Measurements from ENCODE around the gene CDH23. TPM values are rescaled to one million over a fixed set of nuclear protein-coding genes. Genes with fewer than 3 reads are reported as not detected.

The CDH23 gene
- total RNA-seq, 1 experiment from 2014 or later: 2.9 TPM

DNA sequence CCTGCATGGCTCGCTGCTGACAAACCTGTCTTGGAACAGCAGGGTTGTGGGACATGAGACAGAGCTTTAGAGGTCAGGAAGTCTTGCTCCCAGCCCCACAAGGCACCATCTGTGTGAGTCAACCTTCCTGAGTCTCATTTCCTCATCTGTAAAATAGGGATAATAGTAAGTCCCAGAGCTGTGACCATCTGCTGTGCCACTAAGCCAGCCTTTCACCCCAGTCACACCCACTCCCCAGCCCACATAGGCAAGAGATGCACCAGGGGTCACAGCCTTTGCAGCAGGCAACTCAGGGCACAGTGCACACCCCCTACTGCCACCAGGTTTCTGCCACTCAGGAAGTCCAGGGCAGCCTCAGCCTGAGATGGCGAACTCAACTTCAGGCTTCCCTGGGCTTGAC, 29.4 kb upstream of the CDH23 start:
- H3K27ac Mint-ChIP-seq: no peak overlapping the region; the same call in 1 of the 2 replicates

DNA sequence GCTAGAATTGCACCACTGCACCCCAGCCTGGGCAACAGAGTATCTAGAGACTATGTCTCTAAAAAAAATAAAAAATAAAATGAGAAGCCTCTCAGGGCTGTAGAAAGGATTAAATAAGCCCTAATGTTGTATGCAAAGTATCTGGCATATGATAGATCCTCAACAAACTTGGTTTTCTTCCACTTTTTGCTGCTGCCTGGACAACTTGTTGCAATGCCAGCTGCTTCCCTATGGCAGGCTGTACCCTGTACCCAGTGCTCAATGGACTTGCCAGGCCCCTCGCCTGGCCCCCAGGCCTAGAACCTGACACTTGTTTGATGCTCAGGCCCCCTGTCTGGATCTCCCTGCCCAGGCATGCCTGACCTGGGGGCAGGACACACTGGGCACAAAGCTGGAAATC, 28.5 kb upstream of the CDH23 start:
- Mint-ChIP-seq H3K9me3 (no peaks in the 10 kb centered on the region), H3K27me3 (ENCODE audit: low read depth) (no peaks in the 10 kb centered on the region; the same call in 1 of the 2 replicates), H3K4me3 (no peak overlapping the region), H3K27ac (no peak overlapping the region), H3K4me1 (peaks cover 4% of the 10 kb centered on the region; the same call in 1 of the 2 replicates), H3K36me3 (no peaks in the 10 kb centered on the region)
- ATAC-seq (no peak), DNase-seq (ENCODE audit: low spot score) (no peak)
- TF ChIP-seq ZNF232 (CRISPR knock-in tag; IDR thresholded peaks at IDR 0.05): no peak
- TF ChIP-seq, protein P1, sequence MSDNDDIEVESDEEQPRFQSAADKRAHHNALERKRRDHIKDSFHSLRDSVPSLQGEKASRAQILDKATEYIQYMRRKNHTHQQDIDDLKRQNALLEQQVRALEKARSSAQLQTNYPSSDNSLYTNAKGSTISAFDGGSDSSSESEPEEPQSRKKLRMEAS (CRISPR knock-in tag; IDR thresholded peaks at IDR 0.05): no peak
- TF ChIP-seq, protein P2, sequence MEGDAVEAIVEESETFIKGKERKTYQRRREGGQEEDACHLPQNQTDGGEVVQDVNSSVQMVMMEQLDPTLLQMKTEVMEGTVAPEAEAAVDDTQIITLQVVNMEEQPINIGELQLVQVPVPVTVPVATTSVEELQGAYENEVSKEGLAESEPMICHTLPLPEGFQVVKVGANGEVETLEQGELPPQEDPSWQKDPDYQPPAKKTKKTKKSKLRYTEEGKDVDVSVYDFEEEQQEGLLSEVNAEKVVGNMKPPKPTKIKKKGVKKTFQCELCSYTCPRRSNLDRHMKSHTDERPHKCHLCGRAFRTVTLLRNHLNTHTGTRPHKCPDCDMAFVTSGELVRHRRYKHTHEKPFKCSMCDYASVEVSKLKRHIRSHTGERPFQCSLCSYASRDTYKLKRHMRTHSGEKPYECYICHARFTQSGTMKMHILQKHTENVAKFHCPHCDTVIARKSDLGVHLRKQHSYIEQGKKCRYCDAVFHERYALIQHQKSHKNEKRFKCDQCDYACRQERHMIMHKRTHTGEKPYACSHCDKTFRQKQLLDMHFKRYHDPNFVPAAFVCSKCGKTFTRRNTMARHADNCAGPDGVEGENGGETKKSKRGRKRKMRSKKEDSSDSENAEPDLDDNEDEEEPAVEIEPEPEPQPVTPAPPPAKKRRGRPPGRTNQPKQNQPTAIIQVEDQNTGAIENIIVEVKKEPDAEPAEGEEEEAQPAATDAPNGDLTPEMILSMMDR (IDR thresholded peaks at IDR 0.05): no peak
- TF ChIP-seq SMAD3 (CRISPR knock-in tag; IDR thresholded peaks at IDR 0.05; ENCODE audit: borderline replicate concordance): no peak
- TF ChIP-seq, protein P3, sequence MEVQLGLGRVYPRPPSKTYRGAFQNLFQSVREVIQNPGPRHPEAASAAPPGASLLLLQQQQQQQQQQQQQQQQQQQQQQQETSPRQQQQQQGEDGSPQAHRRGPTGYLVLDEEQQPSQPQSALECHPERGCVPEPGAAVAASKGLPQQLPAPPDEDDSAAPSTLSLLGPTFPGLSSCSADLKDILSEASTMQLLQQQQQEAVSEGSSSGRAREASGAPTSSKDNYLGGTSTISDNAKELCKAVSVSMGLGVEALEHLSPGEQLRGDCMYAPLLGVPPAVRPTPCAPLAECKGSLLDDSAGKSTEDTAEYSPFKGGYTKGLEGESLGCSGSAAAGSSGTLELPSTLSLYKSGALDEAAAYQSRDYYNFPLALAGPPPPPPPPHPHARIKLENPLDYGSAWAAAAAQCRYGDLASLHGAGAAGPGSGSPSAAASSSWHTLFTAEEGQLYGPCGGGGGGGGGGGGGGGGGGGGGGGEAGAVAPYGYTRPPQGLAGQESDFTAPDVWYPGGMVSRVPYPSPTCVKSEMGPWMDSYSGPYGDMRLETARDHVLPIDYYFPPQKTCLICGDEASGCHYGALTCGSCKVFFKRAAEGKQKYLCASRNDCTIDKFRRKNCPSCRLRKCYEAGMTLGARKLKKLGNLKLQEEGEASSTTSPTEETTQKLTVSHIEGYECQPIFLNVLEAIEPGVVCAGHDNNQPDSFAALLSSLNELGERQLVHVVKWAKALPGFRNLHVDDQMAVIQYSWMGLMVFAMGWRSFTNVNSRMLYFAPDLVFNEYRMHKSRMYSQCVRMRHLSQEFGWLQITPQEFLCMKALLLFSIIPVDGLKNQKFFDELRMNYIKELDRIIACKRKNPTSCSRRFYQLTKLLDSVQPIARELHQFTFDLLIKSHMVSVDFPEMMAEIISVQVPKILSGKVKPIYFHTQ (CRISPR knock-in tag; IDR thresholded peaks at IDR 0.05): no peak
- no peak for TF ChIP-seq TEAD4 (CRISPR knock-in tag; IDR thresholded peaks at IDR 0.05)
- TF ChIP-seq GABPB1 (CRISPR knock-in tag; IDR thresholded peaks at IDR 0.05): no peak
- no peak for TF ChIP-seq ATF1 (CRISPR knock-in tag; IDR thresholded peaks at IDR 0.05)
- no peak for TF ChIP-seq FOXK1 (CRISPR knock-in tag; IDR thresholded peaks at IDR 0.05)
- TF ChIP-seq TCF7 (CRISPR knock-in tag; IDR thresholded peaks at IDR 0.05; ENCODE audit: low read depth): no peak
- no peak for TF ChIP-seq CREB1 (CRISPR knock-in tag; IDR thresholded peaks at IDR 0.05)
- no peak for TF ChIP-seq SP1 (CRISPR knock-in tag; conservative IDR thresholded peaks at IDR 0.05)
- TF ChIP-seq ESRRA (CRISPR knock-in tag; IDR thresholded peaks at IDR 0.05; ENCODE audit: borderline replicate concordance): no peak
- TF ChIP-seq, protein P4, sequence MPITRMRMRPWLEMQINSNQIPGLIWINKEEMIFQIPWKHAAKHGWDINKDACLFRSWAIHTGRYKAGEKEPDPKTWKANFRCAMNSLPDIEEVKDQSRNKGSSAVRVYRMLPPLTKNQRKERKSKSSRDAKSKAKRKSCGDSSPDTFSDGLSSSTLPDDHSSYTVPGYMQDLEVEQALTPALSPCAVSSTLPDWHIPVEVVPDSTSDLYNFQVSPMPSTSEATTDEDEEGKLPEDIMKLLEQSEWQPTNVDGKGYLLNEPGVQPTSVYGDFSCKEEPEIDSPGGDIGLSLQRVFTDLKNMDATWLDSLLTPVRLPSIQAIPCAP (CRISPR knock-in tag; IDR thresholded peaks at IDR 0.05): no peak
- ChIA-PET POLR2A (interaction anchor here (0.5 to 1.5 kb wide), 2 partner anchors 9 to 1387 kb away, joined by 3 to 5 read pairs; no protein-coding TSS in a partner anchor), CTCF (interaction anchor here (1.4 to 1.6 kb wide), 3 partner anchors 13 to 49 kb away, joined by 3 to 12 read pairs (median 5); partner anchors contain the start of gene SLC29A3)

More for the DNA sequence above, 29.4 kb upstream of the CDH23 start:
- peaks cover 3% of the 10 kb centered on the region; the same call in 1 of the 2 replicates for H3K36me3 Mint-ChIP-seq
- ATAC-seq (no peak), DNase-seq (ENCODE audit: low spot score) (no peak)
- H3K9me3 Mint-ChIP-seq: no peaks in the 10 kb centered on the region
- CTCF ChIA-PET: interaction anchor here (1.2 to 6.0 kb wide), 6 partner anchors 17 to 341 kb away, joined by 3 to 28 read pairs (median 5); partner anchors contain the start of gene SLC29A3
- H3K27me3 Mint-ChIP-seq (ENCODE audit: low read depth): no peaks in the 10 kb centered on the region; the same call in 1 of the 2 replicates
- no peak for TF ChIP-seq KAT7 (CRISPR knock-in tag; IDR thresholded peaks at IDR 0.05; ENCODE audit: borderline replicate concordance)
- POLR2A ChIA-PET: interaction anchor here (1.5 kb wide), 1 partner anchor 10 kb away, joined by 5 read pairs; no protein-coding TSS in a partner anchor
- peaks cover 4% of the 10 kb centered on the region; the same call in 1 of the 2 replicates for H3K4me1 Mint-ChIP-seq
- no peak overlapping the region for H3K4me3 Mint-ChIP-seq

DNA sequence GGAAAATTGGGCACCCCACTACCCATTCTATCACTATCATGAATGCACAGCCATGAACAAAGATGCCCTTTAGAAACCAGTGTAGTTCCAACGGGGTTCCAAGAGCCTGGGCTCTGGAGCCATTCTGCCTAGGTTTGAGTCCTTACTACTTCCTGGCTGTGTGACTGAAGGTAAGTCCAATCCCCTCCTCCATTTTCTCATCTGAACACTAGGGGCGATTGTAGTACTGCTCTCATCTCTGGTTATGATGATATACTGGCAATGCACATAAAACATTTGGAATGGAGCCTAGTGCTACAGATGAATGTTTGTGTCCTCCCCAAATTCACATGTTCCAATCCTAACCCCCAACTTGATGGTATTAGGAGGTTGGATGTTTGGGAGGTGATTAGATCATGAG, 28.1 kb upstream of the CDH23 start:
- H3K4me3 Mint-ChIP-seq: no peak overlapping the region
- ChIA-PET CTCF (interaction anchor here (0.8 to 1.6 kb wide), 6 partner anchors 13 to 957 kb away, joined by 3 to 12 read pairs (median 4); partner anchors contain the start of gene SLC29A3), POLR2A (interaction anchor here (0.5 kb wide), 1 partner anchor 1386 kb away, joined by 3 read pairs; no protein-coding TSS in a partner anchor)
- no peaks in the 10 kb centered on the region; the same call in 1 of the 2 replicates for H3K27me3 Mint-ChIP-seq (ENCODE audit: low read depth)
- no peak overlapping the region for H3K27ac Mint-ChIP-seq
- ATAC-seq: peak; percentile 73
- peaks cover 4% of the 10 kb centered on the region; the same call in 1 of the 2 replicates for H3K4me1 Mint-ChIP-seq
- no peak for DNase-seq (ENCODE audit: low spot score)
- H3K9me3 Mint-ChIP-seq: no peaks in the 10 kb centered on the region
- no peaks in the 10 kb centered on the region for H3K36me3 Mint-ChIP-seq
- TF ChIP-seq, protein P5, sequence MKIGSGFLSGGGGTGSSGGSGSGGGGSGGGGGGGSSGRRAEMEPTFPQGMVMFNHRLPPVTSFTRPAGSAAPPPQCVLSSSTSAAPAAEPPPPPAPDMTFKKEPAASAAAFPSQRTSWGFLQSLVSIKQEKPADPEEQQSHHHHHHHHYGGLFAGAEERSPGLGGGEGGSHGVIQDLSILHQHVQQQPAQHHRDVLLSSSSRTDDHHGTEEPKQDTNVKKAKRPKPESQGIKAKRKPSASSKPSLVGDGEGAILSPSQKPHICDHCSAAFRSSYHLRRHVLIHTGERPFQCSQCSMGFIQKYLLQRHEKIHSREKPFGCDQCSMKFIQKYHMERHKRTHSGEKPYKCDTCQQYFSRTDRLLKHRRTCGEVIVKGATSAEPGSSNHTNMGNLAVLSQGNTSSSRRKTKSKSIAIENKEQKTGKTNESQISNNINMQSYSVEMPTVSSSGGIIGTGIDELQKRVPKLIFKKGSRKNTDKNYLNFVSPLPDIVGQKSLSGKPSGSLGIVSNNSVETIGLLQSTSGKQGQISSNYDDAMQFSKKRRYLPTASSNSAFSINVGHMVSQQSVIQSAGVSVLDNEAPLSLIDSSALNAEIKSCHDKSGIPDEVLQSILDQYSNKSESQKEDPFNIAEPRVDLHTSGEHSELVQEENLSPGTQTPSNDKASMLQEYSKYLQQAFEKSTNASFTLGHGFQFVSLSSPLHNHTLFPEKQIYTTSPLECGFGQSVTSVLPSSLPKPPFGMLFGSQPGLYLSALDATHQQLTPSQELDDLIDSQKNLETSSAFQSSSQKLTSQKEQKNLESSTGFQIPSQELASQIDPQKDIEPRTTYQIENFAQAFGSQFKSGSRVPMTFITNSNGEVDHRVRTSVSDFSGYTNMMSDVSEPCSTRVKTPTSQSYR (CRISPR knock-in tag; IDR thresholded peaks at IDR 0.05): no peak
- TF ChIP-seq, protein P6, sequence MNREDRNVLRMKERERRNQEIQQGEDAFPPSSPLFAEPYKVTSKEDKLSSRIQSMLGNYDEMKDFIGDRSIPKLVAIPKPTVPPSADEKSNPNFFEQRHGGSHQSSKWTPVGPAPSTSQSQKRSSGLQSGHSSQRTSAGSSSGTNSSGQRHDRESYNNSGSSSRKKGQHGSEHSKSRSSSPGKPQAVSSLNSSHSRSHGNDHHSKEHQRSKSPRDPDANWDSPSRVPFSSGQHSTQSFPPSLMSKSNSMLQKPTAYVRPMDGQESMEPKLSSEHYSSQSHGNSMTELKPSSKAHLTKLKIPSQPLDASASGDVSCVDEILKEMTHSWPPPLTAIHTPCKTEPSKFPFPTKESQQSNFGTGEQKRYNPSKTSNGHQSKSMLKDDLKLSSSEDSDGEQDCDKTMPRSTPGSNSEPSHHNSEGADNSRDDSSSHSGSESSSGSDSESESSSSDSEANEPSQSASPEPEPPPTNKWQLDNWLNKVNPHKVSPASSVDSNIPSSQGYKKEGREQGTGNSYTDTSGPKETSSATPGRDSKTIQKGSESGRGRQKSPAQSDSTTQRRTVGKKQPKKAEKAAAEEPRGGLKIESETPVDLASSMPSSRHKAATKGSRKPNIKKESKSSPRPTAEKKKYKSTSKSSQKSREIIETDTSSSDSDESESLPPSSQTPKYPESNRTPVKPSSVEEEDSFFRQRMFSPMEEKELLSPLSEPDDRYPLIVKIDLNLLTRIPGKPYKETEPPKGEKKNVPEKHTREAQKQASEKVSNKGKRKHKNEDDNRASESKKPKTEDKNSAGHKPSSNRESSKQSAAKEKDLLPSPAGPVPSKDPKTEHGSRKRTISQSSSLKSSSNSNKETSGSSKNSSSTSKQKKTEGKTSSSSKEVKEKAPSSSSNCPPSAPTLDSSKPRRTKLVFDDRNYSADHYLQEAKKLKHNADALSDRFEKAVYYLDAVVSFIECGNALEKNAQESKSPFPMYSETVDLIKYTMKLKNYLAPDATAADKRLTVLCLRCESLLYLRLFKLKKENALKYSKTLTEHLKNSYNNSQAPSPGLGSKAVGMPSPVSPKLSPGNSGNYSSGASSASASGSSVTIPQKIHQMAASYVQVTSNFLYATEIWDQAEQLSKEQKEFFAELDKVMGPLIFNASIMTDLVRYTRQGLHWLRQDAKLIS (CRISPR knock-in tag; IDR thresholded peaks at IDR 0.05; ENCODE audit: borderline replicate concordance): no peak
- TF ChIP-seq GTF2I (CRISPR knock-in tag; conservative IDR thresholded peaks at IDR 0.05) (no peak), RORB (CRISPR knock-in tag; IDR thresholded peaks at IDR 0.05) (no peak)

Data from WTC11 (cell line).